Measurements from ENCODE around the gene MTERF2.
"Not testable (repeated sequence)": the region's sequence is repeated elsewhere in the genome, so short reads cannot be mapped to it uniquely, and the experiment has no call there.

The MTERF2 gene

GRCh38 chr12:107014055-107014454, 27.1 kb upstream of the MTERF2 start:
- no peak for DNase-seq (ENCODE audit: low spot score)
- no peak for TF ChIP-seq CTCF (IDR thresholded peaks at IDR 0.05; ENCODE audit: borderline replicate concordance, control extremely low read depth, extremely low read depth, insufficient read depth, missing control alignments)
- in situ Hi-C loops (cut with MboI; ENCODE audit: low sequenced_read_pairs, unreplicated experiment), result no loop called here

GRCh38 chr12:107012736-107013425, 25.9 kb upstream of the MTERF2 start:
- no peak for DNase-seq (ENCODE audit: low spot score)
- TF ChIP-seq CTCF (IDR thresholded peaks at IDR 0.05; ENCODE audit: borderline replicate concordance, control extremely low read depth, extremely low read depth, insufficient read depth, missing control alignments), result no peak
- in situ Hi-C loops (cut with MboI; ENCODE audit: low sequenced_read_pairs, unreplicated experiment), result no loop called here

- no peak for DNase-seq (ENCODE audit: low spot score)
- in situ Hi-C loops (cut with MboI; ENCODE audit: low sequenced_read_pairs, unreplicated experiment), result no loop called here
- no peak for TF ChIP-seq CTCF (IDR thresholded peaks at IDR 0.05; ENCODE audit: borderline replicate concordance, control extremely low read depth, extremely low read depth, insufficient read depth, missing control alignments)
Measured at GRCh38 chr12:107011519-107011918, 24.6 kb upstream of the MTERF2 start.

- in situ Hi-C loops (cut with MboI; ENCODE audit: low sequenced_read_pairs, unreplicated experiment), result no loop called here
- no peak for TF ChIP-seq CTCF (IDR thresholded peaks at IDR 0.05; ENCODE audit: borderline replicate concordance, control extremely low read depth, extremely low read depth, insufficient read depth, missing control alignments)
- no peak for DNase-seq (ENCODE audit: low spot score)
Measured at GRCh38 chr12:107007411-107007810, 20.5 kb upstream of the MTERF2 start.

- DNase-seq (ENCODE audit: low spot score); in situ Hi-C loops (cut with MboI; ENCODE audit: low sequenced_read_pairs, unreplicated experiment): not testable (repeated sequence)
Measured at GRCh38 chr12:107002665-107003064, 15.7 kb upstream of the MTERF2 start.

- in situ Hi-C loops (cut with MboI; ENCODE audit: low sequenced_read_pairs, unreplicated experiment), result no loop called here
- DNase-seq (ENCODE audit: low spot score), result no peak
- no peak for TF ChIP-seq CTCF (IDR thresholded peaks at IDR 0.05; ENCODE audit: borderline replicate concordance, control extremely low read depth, extremely low read depth, insufficient read depth, missing control alignments)
Measured at GRCh38 chr12:106999446-106999845, 12.5 kb upstream of the MTERF2 start.

- TF ChIP-seq CTCF (IDR thresholded peaks at IDR 0.05; ENCODE audit: borderline replicate concordance, control extremely low read depth, extremely low read depth, insufficient read depth, missing control alignments), result no peak
- in situ Hi-C loops (cut with MboI; ENCODE audit: low sequenced_read_pairs, unreplicated experiment), result no loop called here
- no peak for DNase-seq (ENCODE audit: low spot score)
Measured at GRCh38 chr12:106997916-106998315, 11.0 kb upstream of the MTERF2 start.

- in situ Hi-C loops (cut with MboI; ENCODE audit: low sequenced_read_pairs, unreplicated experiment); DNase-seq (ENCODE audit: low spot score): not testable (repeated sequence)
Measured at GRCh38 chr12:106996102-106996501, 9.2 kb upstream of the MTERF2 start.

All from GM13976 (cell line).